Spleen (tissue), 7 donors: ENCODE data around the gene DACH1.

Source experiments
- CTCF ChIP-seq, 11 experiments: fragments of 200-600 bp in 7 of 11; fragments of 450-650 bp in 4 of 11; sonication (generic) in 4 of 11; IDR thresholded peaks in 8 of 11; conservative IDR thresholded peaks in 3 of 11; 1 replicate in 7 of 11; 2 replicates in 4 of 11; pipeline versions ENCODE4 v1.4.0 to v1.8.0; 2016 to 2021; ENCODE audit warnings: antibody characterized with exemption in 11 of 11, inconsistent platforms in 4 of 11, mild to moderate bottlenecking in 1 of 11
- POLR2A ChIP-seq, 3 donors: fragments of 450-650 bp; IDR thresholded peaks; one replicate each; pipeline ENCODE4 v1.5.1; 2017; ENCODE audit warnings: antibody characterized with exemption in 3 of 3, mild to moderate bottlenecking in 1 of 3
- donor health status: DM: no; HTN: no; CAD: no; lungs with moderate emphysema.
- donor health status: DM: no; HTN: no; CAD: no.
- donor health status: DM: no; HTN: no; CAD: no.

DNA sequence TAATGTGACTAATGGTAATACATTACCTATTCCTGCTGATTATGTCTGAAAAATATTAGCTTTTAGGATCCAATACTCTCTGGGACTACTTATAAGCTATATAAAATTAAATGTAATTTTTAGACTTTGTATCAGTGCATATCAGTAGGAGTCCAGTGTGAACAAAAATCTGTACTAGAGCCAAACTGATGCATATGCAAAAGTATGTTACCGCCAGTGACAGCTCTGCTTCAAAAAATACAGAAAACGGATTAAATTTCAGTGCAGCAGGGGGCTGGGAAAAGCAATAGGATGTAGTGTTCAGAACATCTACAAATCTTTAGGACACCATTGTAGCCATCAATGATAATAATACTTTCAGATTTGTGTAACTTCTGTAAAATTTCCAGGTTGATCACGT, 385.5 kb downstream of the DACH1 start:
- TF ChIP-seq CTCF (IDR thresholded peaks at IDR 0.05 in 8 of 11, conservative IDR thresholded peaks at IDR 0.05 in 3 of 11) (no peak), POLR2A (IDR thresholded peaks at IDR 0.05) (no peak)
